ENCODE data around the gene AXIN2.

- TF ChIP-seq CTCF (IDR thresholded peaks at IDR 0.05; ENCODE audit: low read length) (no peak), EZH2 (IDR thresholded peaks at IDR 0.05; ENCODE audit: borderline replicate concordance, low read length) (no peak)
These were observed 39.1 kb upstream of the AXIN2 start for GRCh38 chr17:65600518-65600917.

Measured in OCI-LY1 (cell line).